Measurements from ENCODE around the gene NPAS4.
"Not testable (repeated sequence)": the region's sequence is repeated elsewhere in the genome, so short reads cannot be mapped to it uniquely, and the experiment has no call there.

Gene NPAS4

GRCh38 chr11:66420671-66421476 lies at the start of gene NPAS4:
TSS of gene NPAS4 (plus strand) at chr11:66421035. CDS start at chr11:66421180, 145 bp downstream.
- no peak for DNase-seq

DNA sequence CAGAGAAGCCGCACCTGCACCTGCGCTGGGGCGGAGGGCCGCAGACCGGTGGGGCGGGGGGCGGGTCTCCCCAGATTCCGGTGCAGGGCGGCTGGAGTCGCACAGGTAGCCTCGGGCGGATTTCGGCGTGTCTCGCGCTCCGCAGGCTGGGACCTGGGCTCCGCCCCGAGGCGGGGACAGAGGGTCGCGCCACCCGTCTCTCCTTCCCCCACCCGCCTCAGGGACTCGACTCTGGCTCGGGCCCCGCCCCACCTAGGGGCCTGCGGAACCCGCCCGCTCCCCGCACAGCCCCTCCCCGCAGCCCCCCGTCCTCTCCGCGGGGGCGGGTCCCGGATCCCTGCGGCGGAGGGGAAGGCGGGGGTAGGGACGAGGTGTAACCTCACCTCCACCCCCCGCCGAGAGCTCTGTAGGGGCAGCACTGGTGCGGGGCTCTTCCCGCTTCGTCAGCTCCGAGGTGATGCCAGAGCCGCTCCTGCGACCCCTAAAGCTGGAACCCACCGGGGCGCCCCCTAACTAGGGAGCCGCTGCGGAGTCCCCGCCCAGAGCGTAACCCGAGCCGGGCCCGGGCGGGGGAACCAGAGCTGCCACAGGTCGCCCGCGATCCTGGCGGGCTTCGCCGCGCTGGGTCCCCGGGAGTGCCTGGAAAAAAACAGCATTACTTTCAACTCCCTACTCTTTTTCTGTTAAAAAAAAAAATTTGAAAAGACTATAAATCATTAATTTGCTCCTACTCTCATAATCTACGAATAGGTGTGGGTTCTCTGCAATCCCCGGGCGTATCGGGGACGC lies 49.0 kb upstream of the NPAS4 start, which contains the start of gene SLC29A2:
Gene SLC29A2, minus strand, starts transcription at position 134 of the 789 bp plus-strand sequence. CDS start 169 bp downstream, outside the sequence.
- DNase-seq = peak; percentile 44

DNA sequence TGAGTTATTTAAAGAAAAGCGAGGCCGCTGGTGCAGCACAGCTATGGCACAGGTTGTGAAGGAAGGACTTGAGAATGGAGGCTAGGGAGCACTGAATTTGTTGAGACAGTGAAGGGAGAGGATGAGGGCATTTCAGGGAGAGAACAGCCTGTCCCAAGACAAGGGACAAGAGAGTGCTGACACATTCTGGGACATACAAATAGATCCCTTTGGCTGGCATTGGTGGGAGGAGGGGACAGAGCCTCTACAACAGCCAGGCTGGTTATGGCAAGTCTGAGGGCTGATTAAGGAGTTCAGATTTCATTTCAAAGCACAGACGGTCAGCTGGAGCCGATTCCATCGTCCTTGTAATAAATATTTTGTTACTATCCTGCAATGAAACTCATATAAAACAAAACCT lies 47.6 kb upstream of the NPAS4 start:
- DNase-seq = no peak

DNA sequence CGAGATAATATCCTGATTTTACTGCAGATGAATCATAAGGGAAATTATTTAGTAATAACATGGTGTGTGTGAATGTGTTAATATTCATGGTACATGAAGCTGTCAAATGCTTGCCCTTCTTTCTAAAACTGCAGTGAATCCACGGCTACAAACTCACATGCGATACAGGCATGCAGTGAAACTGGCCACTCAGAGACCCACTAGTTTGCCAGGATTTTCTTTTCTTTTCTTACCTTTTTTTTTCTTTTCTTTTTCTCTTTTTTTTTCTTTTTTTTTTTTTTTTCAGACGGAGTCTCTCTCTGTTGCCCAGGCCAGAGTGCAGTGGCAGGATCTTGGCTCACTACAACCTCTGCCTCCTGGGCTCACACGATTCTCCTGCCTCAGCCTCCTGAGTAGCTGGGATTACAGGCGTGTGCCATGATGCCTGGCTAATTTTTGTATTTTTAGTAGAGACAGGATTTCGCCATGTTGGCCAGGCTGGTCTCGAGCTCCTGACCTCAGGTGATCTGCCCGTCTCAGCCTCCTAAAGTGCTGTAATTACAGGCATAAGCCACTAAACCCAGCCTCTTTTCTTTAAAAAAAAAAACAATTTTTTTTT lies 47.0 kb upstream of the NPAS4 start:
- DNase-seq = not testable (repeated sequence)

GRCh38 chr11:66380264-66380663 lies 40.6 kb upstream of the NPAS4 start:
- not testable (repeated sequence) for DNase-seq

GRCh38 chr11:66384316-66384715 lies 36.5 kb upstream of the NPAS4 start:
- DNase-seq = not testable (repeated sequence)

DNA sequence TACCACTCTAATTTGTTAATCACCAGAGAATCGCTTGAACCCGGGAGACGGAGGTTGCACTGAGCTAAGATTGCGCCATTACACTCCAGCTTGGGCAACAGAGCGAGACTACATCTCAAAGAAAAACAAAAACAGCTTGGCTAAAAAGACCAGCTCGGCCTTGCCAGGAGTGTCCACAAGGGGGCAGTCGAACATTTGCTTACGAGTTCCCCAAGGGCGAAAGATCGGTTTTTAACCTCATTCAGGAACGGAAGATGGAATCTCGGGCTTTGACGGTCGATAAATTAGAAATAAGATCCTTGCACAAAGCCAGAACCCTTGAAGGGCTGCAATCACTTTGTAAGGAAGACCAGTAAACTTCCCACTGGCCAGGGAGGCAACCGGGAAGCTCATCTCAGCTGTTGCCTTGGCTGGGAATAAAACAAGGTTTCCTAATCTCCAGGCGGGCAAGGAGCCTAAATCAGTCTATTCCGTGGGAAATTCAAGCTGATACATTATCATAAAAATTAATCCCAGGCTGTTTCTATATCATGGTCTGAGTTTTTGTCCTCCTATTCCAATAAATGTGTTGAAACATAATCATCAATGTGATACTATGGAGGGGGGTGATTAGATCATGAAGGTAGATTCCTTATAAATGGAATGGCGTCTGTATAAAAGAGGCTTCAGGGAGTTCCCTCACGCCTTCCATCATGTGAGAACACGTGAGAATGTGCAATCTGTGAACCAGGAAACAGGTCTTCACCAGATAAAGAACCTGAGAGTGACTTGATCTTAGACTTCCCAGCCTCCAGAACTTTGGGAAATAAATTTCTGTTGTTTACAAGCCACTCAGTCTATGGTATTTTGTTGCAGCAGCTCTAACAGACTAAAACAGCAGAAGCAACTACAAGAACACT lies 34.4 kb upstream of the NPAS4 start:
- peak; percentile 40 for DNase-seq

GRCh38 chr11:66388780-66389386 lies 32.0 kb upstream of the NPAS4 start:
- peak; percentile 23 for DNase-seq

DNA sequence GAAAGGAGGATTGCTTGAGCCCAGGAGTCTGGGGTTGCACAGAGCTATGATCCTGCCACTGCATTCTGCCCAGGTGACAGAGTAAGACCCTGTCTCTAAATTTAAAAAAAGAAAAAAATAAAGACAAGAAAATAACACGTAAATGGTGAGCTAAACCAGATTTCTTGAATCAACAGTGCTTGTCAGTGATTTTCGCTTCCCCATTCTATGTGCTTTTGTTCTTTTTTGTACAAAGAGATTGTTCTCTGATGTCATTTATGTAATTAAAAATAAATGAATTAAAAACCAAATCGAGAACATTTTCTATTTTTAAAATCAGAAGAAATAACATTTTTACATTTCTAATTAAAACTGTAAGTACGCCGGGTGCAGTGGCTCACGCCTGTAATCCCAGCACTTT lies 29.5 kb upstream of the NPAS4 start:
- no peak for DNase-seq

- no peak for DNase-seq
Measured at GRCh38 chr11:66393954-66394353, 26.9 kb upstream of the NPAS4 start.

- no peak for DNase-seq
Measured at GRCh38 chr11:66407651-66408050, 13.2 kb upstream of the NPAS4 start.

DNA sequence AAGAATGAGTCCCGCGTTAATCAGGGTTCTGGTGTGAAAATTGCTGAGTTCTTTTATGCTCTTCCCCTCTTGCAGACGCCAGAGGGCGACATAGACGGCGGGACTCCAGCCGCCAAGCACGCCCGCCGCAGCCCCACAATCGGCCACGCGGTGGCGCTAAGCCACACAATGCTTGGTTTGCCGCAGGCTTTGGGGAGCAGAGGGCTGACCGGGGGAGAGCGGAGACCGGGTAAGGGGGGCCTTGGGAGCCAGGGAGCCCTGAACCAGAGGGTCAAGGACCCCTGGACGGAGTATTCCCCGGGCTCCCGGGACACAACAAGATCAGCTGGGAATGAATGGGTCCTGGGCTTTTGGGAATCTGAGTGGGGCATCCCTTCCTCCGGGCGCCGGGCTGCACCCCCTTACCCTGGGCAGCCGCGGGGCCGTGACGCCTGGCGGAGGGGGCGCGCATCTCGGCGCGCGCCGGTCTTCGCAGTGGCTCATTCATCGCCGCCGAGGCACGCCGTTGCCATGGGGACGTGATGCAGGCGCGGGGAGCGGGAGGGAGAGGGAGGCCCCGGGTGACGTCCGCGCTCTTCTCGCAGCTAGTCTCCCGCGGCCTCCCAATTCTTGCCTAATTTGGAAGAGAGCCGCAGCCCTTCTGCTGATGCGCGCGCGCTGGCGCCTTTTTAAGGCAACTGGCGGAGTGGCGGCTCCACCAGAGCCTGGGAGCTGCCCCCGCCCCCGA lies 12.2 kb upstream of the NPAS4 start:
- DNase-seq = peak; percentile 49

- no peak for DNase-seq
Measured at GRCh38 chr11:66409226-66409625, 11.6 kb upstream of the NPAS4 start.

DNA sequence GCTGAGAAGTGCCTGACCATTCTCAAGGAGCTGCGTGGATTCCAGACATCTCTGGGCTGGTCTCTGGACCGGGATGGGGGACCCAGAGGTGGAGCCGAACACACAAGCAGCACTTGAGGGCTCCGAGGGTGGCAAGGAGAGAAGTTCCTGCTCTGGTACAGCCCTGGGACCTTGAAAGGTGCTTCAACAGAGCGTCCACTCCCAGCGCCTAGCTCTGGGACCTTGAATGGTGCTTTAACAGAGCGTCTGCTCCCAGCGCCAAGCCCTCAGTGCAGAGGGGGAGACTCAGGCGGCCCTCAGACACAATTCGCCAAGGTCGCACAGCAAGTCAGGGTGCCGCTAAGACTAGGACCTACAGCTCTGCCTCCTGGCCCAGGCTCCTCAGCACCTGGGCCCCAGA lies 10.6 kb upstream of the NPAS4 start:
- DNase-seq = no peak

- DNase-seq = no peak
Measured at GRCh38 chr11:66411323-66411722, 9.5 kb upstream of the NPAS4 start.

- DNase-seq = no peak
Measured at GRCh38 chr11:66412110-66412509, 8.7 kb upstream of the NPAS4 start.

GRCh38 chr11:66413167-66413566 lies 7.7 kb upstream of the NPAS4 start:
- DNase-seq = no peak

DNA sequence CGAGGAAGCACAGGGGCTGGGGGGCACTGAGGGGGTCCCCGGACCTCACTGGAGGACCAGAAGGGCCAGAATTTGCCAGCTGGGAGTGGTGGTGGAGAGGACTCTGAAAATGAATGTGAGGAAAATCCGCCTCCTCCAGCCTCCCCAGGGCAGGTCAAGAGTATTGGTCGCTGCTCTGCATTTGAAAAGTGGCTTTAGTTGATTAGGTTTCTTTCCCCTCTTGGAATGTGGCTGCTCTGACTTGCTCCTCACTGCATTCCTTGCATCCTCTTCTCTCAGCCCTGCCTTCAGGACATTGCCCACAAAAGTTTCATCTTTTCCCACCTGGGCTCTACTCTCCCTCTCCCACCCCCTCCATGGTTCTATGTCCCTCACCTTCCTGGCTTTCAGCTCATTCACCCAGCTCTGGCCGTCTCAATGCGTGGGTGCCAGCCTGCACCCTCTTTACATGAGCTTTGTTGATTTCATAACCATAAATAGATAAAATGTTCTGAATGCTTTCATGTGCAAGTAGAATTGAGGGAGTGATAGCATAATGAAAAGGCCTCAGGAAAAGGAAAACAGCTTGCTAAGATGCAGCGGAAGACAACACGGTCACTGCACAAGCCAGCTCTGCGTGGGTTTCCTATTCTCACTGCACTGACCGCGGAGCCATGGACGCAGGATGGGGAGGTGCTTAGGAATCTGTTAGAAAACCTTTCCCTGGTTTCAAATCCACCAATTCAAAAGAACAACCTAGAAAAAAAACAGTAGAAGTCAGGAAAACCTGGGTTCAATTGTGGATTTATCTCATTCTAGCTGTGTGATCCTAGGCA lies 6.5 kb upstream of the NPAS4 start:
- no peak for DNase-seq

DNA sequence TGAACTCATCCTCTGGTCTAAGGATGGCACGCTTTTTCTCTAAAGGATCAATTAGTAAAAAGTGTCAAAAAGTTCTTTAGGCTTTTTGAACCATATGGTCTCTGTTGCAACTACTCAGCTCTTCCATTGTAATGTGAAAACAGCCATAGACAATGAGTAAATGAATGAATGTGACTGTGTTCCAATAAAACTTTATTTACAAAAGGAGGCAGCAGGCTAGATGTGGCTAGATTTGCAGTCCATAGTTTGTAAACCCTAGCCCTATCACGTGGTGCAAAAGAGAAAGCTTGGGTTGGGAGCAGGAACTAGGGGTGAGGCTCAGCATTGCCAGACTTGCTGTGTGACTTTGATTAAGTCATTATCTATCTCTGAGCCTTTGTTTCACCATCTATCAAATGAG lies 5.4 kb upstream of the NPAS4 start:
- no peak for DNase-seq

DNA sequence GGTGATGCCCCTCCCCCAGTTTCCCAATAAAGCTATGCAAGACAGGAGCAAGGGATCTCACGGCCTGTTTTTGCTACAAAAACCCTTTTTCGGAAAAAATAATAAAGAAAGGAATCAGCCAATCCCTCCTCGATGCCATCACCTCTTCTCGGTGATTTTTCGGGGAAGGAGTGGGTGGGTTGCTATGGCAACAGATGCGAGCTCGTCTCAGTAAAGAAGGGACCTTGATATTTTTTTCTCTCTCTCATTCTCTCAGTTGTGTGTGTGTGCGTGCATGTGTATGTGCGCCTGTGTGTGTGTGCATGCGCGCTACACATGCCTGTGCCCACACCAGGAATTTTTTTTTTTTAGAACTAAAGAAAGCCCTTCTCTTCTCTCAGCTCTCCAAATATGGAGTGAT lies 3.8 kb upstream of the NPAS4 start:
- DNase-seq = no peak
